Activated T-cell treated with anti-CD3 and anti-CD28 coated beads, Interleukin-2, amount 50 U/mL, for 24 hours (primary cell): ENCODE results near the gene KCNJ15.

Experiments used
- DNase-seq: peaks from one replicate; pipeline ENCODE4 v3.0.0-alpha.2; 2020
- H3K27ac Mint-ChIP-seq: 2 replicates; pipeline ENCODE4 v1.8.0; 2020; ENCODE audit warnings: mild to moderate bottlenecking, mixed read lengths
- H3K27me3 Mint-ChIP-seq: 2 replicates; pipeline ENCODE4 v1.8.0; 2020; ENCODE audit warnings: mixed read lengths
- H3K36me3 Mint-ChIP-seq: 2 replicates; pipeline ENCODE4 v1.8.0; 2020; ENCODE audit warnings: low read depth, mixed read lengths
- H3K4me1 Mint-ChIP-seq: 2 replicates; pipeline ENCODE4 v1.8.0; 2020; ENCODE audit warnings: low read depth, mixed read lengths
- H3K4me3 Mint-ChIP-seq: 2 replicates; pipeline ENCODE4 v1.8.0; 2020; ENCODE audit warnings: mild to moderate bottlenecking, moderate library complexity, mixed read lengths
- H3K9me3 Mint-ChIP-seq: 2 replicates; pipeline ENCODE4 v1.8.0; 2020; ENCODE audit warnings: mixed read lengths

Gene KCNJ15

GRCh38 chr21:38310646-38311485, 54.1 kb downstream of the KCNJ15 start:
- H3K9me3 Mint-ChIP-seq, result no peaks in the 10 kb centered on the region
- peaks cover 8% of the 10 kb centered on the region for H3K4me1 Mint-ChIP-seq
- H3K36me3 Mint-ChIP-seq, result no peaks in the 10 kb centered on the region
- no peak overlapping the region for H3K27ac Mint-ChIP-seq
- DNase-seq, result no peak
- H3K4me3 Mint-ChIP-seq, result no peak overlapping the region
- peaks cover 6% of the 10 kb centered on the region for H3K27me3 Mint-ChIP-seq

GRCh38 chr21:38311765-38312164, 55.0 kb downstream of the KCNJ15 start:
- Mint-ChIP-seq H3K27me3 (peaks cover 6% of the 10 kb centered on the region), H3K4me1 (peaks cover 2% of the 10 kb centered on the region), H3K27ac (no peak overlapping the region), H3K36me3 (no peaks in the 10 kb centered on the region), H3K9me3 (no peaks in the 10 kb centered on the region), H3K4me3 (no peak overlapping the region)
- DNase-seq, result no peak

GRCh38 chr21:38312822-38313221, 56.0 kb downstream of the KCNJ15 start:
- H3K4me1 Mint-ChIP-seq, result no peaks in the 10 kb centered on the region
- H3K4me3 Mint-ChIP-seq, result no peak overlapping the region
- H3K9me3 Mint-ChIP-seq, result no peaks in the 10 kb centered on the region
- no peak for DNase-seq
- H3K27me3 Mint-ChIP-seq, result peaks cover 6% of the 10 kb centered on the region
- no peak overlapping the region for H3K27ac Mint-ChIP-seq
- no peaks in the 10 kb centered on the region for H3K36me3 Mint-ChIP-seq

- Mint-ChIP-seq H3K4me3 (no peak overlapping the region), H3K4me1 (no peaks in the 10 kb centered on the region), H3K36me3 (no peaks in the 10 kb centered on the region), H3K27me3 (peaks cover 6% of the 10 kb centered on the region), H3K9me3 (no peaks in the 10 kb centered on the region), H3K27ac (no peak overlapping the region)
- DNase-seq, result no peak
These were observed 57.8 kb downstream of the KCNJ15 start for GRCh38 chr21:38314558-38314957.

- no peak overlapping the region for H3K27ac Mint-ChIP-seq
- no peaks in the 10 kb centered on the region for H3K4me1 Mint-ChIP-seq
- H3K36me3 Mint-ChIP-seq, result no peaks in the 10 kb centered on the region
- peaks cover 6% of the 10 kb centered on the region for H3K27me3 Mint-ChIP-seq
- H3K9me3 Mint-ChIP-seq, result no peaks in the 10 kb centered on the region
- no peak overlapping the region for H3K4me3 Mint-ChIP-seq
- DNase-seq, result no peak
These were observed 58.3 kb downstream of the KCNJ15 start for GRCh38 chr21:38315122-38315521.

- Mint-ChIP-seq H3K27ac (no peak overlapping the region), H3K4me3 (no peak overlapping the region), H3K27me3 (no peaks in the 10 kb centered on the region), H3K9me3 (no peaks in the 10 kb centered on the region), H3K4me1 (peaks cover 22% of the 10 kb centered on the region), H3K36me3 (no peaks in the 10 kb centered on the region)
- no peak for DNase-seq
These were observed 63.0 kb downstream of the KCNJ15 start for GRCh38 chr21:38319781-38320180.

- Mint-ChIP-seq H3K9me3 (no peaks in the 10 kb centered on the region), H3K4me1 (peaks cover 28% of the 10 kb centered on the region), H3K27me3 (no peaks in the 10 kb centered on the region), H3K36me3 (no peaks in the 10 kb centered on the region), H3K4me3 (no peak overlapping the region), H3K27ac (no peak overlapping the region)
- DNase-seq, result no peak
These were observed 64.8 kb downstream of the KCNJ15 start for GRCh38 chr21:38321568-38321967.

- no peaks in the 10 kb centered on the region for H3K9me3 Mint-ChIP-seq
- H3K36me3 Mint-ChIP-seq, result no peaks in the 10 kb centered on the region
- no peaks in the 10 kb centered on the region for H3K27me3 Mint-ChIP-seq
- H3K4me1 Mint-ChIP-seq, result peaks cover 28% of the 10 kb centered on the region
- no peak overlapping the region for H3K27ac Mint-ChIP-seq
- no peak for DNase-seq
- no peak overlapping the region for H3K4me3 Mint-ChIP-seq
These were observed 65.6 kb downstream of the KCNJ15 start for GRCh38 chr21:38322311-38322950.

GRCh38 chr21:38323721-38324531, 67.1 kb downstream of the KCNJ15 start:
- no peak for DNase-seq
- H3K4me3 Mint-ChIP-seq, result no peak overlapping the region
- no peaks in the 10 kb centered on the region for H3K27me3 Mint-ChIP-seq
- H3K9me3 Mint-ChIP-seq, result no peaks in the 10 kb centered on the region
- H3K36me3 Mint-ChIP-seq, result no peaks in the 10 kb centered on the region
- H3K27ac Mint-ChIP-seq, result peak overlapping the region; percentile 53
- H3K4me1 Mint-ChIP-seq, result peaks cover 34% of the 10 kb centered on the region

GRCh38 chr21:38325216-38325615, 68.4 kb downstream of the KCNJ15 start:
- no peaks in the 10 kb centered on the region for H3K9me3 Mint-ChIP-seq
- H3K36me3 Mint-ChIP-seq, result no peaks in the 10 kb centered on the region
- H3K27me3 Mint-ChIP-seq, result no peaks in the 10 kb centered on the region
- H3K4me1 Mint-ChIP-seq, result peaks cover 34% of the 10 kb centered on the region
- no peak for DNase-seq
- no peak overlapping the region for H3K27ac Mint-ChIP-seq
- no peak overlapping the region for H3K4me3 Mint-ChIP-seq

GRCh38 chr21:38325731-38326420, 69.1 kb downstream of the KCNJ15 start:
- Mint-ChIP-seq H3K9me3 (no peaks in the 10 kb centered on the region), H3K4me1 (peaks cover 34% of the 10 kb centered on the region), H3K27me3 (no peaks in the 10 kb centered on the region), H3K4me3 (no peak overlapping the region), H3K36me3 (no peaks in the 10 kb centered on the region), H3K27ac (no peak overlapping the region)
- no peak for DNase-seq

- DNase-seq, result no peak
- Mint-ChIP-seq H3K36me3 (no peaks in the 10 kb centered on the region), H3K27ac (no peak overlapping the region), H3K4me1 (peaks cover 34% of the 10 kb centered on the region), H3K9me3 (no peaks in the 10 kb centered on the region), H3K27me3 (no peaks in the 10 kb centered on the region), H3K4me3 (no peak overlapping the region)
These were observed 69.6 kb downstream of the KCNJ15 start for GRCh38 chr21:38326429-38326828.

- Mint-ChIP-seq H3K27ac (no peak overlapping the region), H3K4me1 (peaks cover 34% of the 10 kb centered on the region), H3K9me3 (no peaks in the 10 kb centered on the region), H3K27me3 (no peaks in the 10 kb centered on the region), H3K4me3 (no peak overlapping the region), H3K36me3 (no peaks in the 10 kb centered on the region)
- no peak for DNase-seq
These were observed 70.1 kb downstream of the KCNJ15 start for GRCh38 chr21:38326899-38327298.

GRCh38 chr21:38327984-38328383, 71.2 kb downstream of the KCNJ15 start:
- no peak for DNase-seq
- H3K9me3 Mint-ChIP-seq, result no peaks in the 10 kb centered on the region
- H3K4me3 Mint-ChIP-seq, result no peak overlapping the region
- H3K36me3 Mint-ChIP-seq, result no peaks in the 10 kb centered on the region
- no peaks in the 10 kb centered on the region for H3K27me3 Mint-ChIP-seq
- peak overlapping the region; percentile 10 for H3K27ac Mint-ChIP-seq
- H3K4me1 Mint-ChIP-seq, result peaks cover 29% of the 10 kb centered on the region
